GM12801 (cell line): ENCODE results near the gene PDPN.

Experiments
- TF ChIP-seq, protein P1 (sequence below): IDR thresholded peaks from one replicate; pipeline ENCODE4 v1.5.1; 2011; ENCODE audit warnings: control low read depth; ENCODE audit not compliant: insufficient read length; ENCODE audit errors: extremely low read depth

PDPN gene

DNA sequence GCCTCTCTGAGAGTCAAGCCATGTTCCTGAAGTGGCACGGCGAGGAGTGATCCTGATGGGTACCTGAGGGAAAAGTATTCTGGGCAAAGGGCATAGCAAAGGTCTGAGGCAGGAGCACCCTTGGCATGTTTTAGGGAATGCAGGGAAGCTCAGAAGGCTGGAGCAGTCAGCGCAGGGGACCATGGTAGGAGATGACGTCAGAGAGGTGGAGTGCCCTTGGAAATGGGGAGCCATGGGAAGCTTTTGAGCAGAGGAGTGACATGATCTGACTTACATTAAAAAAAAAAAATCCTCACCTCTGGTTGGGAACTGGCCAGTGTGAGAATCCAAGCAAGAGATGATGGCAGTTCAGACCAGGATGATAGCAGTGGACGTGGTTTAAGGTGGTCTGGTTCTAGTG, 37.2 kb downstream of the PDPN start:
- TF ChIP-seq, protein P1, sequence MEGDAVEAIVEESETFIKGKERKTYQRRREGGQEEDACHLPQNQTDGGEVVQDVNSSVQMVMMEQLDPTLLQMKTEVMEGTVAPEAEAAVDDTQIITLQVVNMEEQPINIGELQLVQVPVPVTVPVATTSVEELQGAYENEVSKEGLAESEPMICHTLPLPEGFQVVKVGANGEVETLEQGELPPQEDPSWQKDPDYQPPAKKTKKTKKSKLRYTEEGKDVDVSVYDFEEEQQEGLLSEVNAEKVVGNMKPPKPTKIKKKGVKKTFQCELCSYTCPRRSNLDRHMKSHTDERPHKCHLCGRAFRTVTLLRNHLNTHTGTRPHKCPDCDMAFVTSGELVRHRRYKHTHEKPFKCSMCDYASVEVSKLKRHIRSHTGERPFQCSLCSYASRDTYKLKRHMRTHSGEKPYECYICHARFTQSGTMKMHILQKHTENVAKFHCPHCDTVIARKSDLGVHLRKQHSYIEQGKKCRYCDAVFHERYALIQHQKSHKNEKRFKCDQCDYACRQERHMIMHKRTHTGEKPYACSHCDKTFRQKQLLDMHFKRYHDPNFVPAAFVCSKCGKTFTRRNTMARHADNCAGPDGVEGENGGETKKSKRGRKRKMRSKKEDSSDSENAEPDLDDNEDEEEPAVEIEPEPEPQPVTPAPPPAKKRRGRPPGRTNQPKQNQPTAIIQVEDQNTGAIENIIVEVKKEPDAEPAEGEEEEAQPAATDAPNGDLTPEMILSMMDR = no peak

- TF ChIP-seq, protein P1 = no peak
Measured at GRCh38 chr1:13622446-13622845, 38.8 kb downstream of the PDPN start.

- TF ChIP-seq, protein P1 = no peak
Measured at GRCh38 chr1:13623021-13623637, 39.5 kb downstream of the PDPN start.

DNA sequence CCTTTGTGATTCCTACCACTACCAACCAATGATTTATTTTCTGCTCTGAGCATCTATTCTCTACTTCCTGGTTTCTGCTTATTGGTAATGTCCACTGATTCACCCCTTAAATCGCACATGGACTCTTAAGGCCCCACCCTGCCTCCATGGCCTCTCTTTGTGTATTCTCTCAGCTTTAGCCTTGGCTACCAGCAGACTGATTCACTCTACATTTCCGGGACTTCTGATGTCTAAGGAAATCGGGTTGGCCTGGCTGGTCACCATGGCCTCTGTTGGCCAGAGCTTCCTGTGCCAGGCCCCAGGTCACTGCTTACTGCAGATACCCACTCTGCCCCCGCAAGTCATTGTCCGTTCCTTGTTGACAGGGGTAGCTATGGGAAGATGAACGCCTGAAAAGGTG, 40.9 kb downstream of the PDPN start:
- TF ChIP-seq, protein P1 = no peak

DNA sequence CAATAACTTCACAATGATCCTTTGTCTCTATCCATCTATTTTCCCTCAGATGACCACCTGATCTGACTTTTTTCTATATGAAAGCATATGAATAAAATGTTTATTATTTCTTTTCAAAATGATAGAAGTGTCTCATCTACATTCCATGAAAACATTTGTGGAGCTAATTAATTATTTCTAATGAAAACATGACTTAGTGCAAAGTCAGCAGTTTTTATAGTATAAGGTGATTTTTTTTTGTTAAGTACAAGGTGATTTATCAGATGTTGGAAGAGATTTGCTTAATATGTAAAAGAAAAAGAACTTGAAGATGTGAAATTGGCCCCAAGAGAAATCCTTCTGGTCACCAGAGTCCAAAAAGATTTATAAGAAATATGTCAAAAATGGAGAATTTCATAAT, 43.5 kb downstream of the PDPN start:
- TF ChIP-seq, protein P1 = no peak

GRCh38 chr1:13628218-13628617, 44.6 kb downstream of the PDPN start:
- TF ChIP-seq, protein P1 = no peak

DNA sequence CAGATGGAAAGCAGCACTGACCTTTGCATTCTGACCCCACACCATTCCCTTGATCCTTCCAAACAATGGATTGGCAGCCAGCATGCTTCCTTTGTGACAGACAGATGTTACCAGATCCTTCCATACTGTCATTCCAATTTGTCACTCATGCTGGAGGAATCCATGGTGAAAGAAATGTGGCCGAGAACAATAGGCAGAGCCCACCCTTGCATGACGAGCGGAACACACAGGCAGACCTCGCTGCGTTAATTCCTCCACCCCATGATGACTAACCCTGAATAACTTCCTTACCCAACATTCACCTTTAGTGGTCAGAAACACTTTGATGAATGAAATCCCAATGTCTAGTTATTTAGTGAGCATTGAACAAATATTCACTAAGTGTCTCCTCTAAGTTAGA, 45.1 kb downstream of the PDPN start:
- TF ChIP-seq, protein P1 = no peak
